Measurements from ENCODE around the gene RNF151. TPM values are rescaled to one million over a fixed set of nuclear protein-coding genes. Genes with fewer than 3 reads are reported as not detected.
A peak's percentile ranks its signal among the peaks of the same experiment; 100 is the strongest.

Gene RNF151
- total and polyA plus RNA-seq, 2 of the 13 experiments (the other 11 are each of a cell fraction or from before 2014, with no cell fraction given), result not detected

DNA sequence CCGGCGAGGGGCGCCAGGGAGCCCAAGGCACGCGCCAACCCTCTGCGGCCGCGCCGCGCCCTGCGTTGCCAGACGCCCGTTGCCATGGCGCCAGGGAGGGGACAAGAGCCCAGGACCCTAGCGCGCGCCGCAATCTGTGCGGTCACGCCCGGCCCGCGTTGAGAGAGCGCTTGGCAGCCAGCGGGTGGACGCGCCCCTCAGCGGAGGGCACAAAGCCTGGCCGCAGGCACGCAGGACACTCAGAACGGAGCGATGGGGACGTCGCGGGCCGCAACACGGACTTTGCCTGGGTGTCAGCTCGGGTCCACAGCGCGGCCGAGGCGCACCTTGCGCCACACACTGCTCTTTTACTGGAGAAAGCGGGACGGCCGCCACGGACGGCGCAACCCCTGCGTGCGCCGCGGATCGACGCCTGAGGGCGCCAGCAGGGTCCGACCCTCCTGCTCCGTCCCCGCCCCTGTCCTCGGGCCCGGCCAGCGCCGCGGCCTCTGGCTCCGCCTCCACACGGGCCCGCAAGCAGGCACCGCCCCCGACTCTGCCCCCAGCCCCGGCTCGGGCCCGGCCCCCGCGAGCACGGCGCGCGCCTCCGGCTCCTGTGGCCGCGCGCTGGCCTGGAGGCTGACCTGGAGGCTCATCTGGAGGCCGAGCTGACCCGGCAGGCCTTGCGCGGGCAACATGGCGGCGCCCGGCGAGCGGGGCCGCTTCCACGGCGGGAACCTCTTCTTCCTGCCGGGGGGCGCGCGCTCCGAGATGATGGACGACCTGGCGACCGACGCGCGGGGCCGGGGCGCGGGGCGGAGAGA is 17.1 kb downstream of the RNF151 start, which contains the start of gene GFER (continued):
- TF ChIP-seq, protein P1, sequence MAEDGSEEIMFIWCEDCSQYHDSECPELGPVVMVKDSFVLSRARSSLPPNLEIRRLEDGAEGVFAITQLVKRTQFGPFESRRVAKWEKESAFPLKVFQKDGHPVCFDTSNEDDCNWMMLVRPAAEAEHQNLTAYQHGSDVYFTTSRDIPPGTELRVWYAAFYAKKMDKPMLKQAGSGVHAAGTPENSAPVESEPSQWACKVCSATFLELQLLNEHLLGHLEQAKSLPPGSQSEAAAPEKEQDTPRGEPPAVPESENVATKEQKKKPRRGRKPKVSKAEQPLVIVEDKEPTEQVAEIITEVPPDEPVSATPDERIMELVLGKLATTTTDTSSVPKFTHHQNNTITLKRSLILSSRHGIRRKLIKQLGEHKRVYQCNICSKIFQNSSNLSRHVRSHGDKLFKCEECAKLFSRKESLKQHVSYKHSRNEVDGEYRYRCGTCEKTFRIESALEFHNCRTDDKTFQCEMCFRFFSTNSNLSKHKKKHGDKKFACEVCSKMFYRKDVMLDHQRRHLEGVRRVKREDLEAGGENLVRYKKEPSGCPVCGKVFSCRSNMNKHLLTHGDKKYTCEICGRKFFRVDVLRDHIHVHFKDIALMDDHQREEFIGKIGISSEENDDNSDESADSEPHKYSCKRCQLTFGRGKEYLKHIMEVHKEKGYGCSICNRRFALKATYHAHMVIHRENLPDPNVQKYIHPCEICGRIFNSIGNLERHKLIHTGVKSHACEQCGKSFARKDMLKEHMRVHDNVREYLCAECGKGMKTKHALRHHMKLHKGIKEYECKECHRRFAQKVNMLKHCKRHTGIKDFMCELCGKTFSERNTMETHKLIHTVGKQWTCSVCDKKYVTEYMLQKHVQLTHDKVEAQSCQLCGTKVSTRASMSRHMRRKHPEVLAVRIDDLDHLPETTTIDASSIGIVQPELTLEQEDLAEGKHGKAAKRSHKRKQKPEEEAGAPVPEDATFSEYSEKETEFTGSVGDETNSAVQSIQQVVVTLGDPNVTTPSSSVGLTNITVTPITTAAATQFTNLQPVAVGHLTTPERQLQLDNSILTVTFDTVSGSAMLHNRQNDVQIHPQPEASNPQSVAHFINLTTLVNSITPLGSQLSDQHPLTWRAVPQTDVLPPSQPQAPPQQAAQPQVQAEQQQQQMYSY (CRISPR knock-in tag; IDR thresholded peaks at IDR 0.05), result no peak
- TF ChIP-seq RXRA (CRISPR knock-in tag; IDR thresholded peaks at IDR 0.05) (peak; percentile 85), MAFF (IDR thresholded peaks at IDR 0.05; ENCODE audit: low read depth, low read length) (no peak), MAFK (conservative IDR thresholded peaks at IDR 0.05 in 1 of 2, IDR thresholded peaks at IDR 0.05 in 1 of 2; ENCODE audit: low read length in 2 of 2) (no peak), IKZF4 (CRISPR knock-in tag; IDR thresholded peaks at IDR 0.05; ENCODE audit: borderline replicate concordance, low read depth, not compliant biosample characterization) (peak; percentile 37), PLRG1 (conservative IDR thresholded peaks at IDR 0.05) (no peak), MEIS1 (CRISPR knock-in tag; IDR thresholded peaks at IDR 0.05; ENCODE audit: borderline replicate concordance) (0 out of 2 replicates have a peak, but pooled peaks have one; percentile 41), SP1 (IDR thresholded peaks at IDR 0.05) (no peak), SP1 (CRISPR knock-in tag; IDR thresholded peaks at IDR 0.05) (no peak; the same call in 1 of the 2 replicates), ZFP37 (CRISPR knock-in tag; IDR thresholded peaks at IDR 0.05; ENCODE audit: borderline replicate concordance) (no peak), ZNF225 (CRISPR knock-in tag; IDR thresholded peaks at IDR 0.05) (no peak), HCFC1 (IDR thresholded peaks at IDR 0.05; ENCODE audit: low read depth, low read length) (peak; percentile 51), MYNN (CRISPR knock-in tag; IDR thresholded peaks at IDR 0.05; ENCODE audit: low read depth) (0 out of 2 replicates have a peak, but pooled peaks have one; percentile 76)
- TF ChIP-seq, protein P2, sequence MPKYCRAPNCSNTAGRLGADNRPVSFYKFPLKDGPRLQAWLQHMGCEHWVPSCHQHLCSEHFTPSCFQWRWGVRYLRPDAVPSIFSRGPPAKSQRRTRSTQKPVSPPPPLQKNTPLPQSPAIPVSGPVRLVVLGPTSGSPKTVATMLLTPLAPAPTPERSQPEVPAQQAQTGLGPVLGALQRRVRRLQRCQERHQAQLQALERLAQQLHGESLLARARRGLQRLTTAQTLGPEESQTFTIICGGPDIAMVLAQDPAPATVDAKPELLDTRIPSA (CRISPR knock-in tag; IDR thresholded peaks at IDR 0.05; ENCODE audit: borderline replicate concordance), result peak; percentile 66; the same call in 1 of the 2 replicates
- TF ChIP-seq, protein P3, sequence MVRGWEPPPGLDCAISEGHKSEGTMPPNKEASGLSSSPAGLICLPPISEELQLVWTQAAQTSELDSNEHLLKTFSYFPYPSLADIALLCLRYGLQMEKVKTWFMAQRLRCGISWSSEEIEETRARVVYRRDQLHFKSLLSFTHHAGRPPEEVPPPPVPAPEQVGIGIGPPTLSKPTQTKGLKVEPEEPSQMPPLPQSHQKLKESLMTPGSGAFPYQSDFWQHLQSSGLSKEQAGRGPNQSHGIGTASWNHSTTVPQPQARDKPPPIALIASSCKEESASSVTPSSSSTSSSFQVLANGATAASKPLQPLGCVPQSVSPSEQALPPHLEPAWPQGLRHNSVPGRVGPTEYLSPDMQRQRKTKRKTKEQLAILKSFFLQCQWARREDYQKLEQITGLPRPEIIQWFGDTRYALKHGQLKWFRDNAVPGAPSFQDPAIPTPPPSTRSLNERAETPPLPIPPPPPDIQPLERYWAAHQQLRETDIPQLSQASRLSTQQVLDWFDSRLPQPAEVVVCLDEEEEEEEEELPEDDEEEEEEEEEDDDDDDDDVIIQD (CRISPR knock-in tag; IDR thresholded peaks at IDR 0.05; ENCODE audit: low read depth), result no peak
- TF ChIP-seq, protein P4, sequence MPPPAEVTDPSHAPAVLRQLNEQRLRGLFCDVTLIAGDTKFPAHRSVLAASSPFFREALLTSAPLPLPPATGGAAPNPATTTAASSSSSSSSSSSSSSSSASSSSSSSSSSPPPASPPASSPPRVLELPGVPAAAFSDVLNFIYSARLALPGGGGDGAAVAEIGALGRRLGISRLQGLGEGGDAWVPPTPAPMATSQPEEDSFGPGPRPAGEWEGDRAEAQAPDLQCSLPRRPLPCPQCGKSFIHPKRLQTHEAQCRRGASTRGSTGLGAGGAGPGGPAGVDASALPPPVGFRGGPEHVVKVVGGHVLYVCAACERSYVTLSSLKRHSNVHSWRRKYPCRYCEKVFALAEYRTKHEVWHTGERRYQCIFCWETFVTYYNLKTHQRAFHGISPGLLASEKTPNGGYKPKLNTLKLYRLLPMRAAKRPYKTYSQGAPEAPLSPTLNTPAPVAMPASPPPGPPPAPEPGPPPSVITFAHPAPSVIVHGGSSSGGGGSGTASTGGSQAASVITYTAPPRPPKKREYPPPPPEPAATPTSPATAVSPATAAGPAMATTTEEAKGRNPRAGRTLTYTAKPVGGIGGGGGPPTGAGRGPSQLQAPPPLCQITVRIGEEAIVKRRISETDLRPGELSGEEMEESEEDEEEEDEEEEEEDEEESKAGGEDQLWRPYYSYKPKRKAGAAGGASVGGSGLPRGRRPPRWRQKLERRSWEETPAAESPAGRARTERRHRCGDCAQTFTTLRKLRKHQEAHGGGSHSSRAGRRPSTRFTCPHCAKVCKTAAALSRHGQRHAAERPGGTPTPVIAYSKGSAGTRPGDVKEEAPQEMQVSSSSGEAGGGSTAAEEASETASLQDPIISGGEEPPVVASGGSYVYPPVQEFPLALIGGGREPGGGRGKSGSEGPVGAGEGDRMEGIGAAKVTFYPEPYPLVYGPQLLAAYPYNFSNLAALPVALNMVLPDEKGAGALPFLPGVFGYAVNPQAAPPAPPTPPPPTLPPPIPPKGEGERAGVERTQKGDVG (CRISPR knock-in tag; IDR thresholded peaks at IDR 0.05; ENCODE audit: borderline replicate concordance), result no peak; the same call in 1 of the 2 replicates
- TF ChIP-seq, protein P5, sequence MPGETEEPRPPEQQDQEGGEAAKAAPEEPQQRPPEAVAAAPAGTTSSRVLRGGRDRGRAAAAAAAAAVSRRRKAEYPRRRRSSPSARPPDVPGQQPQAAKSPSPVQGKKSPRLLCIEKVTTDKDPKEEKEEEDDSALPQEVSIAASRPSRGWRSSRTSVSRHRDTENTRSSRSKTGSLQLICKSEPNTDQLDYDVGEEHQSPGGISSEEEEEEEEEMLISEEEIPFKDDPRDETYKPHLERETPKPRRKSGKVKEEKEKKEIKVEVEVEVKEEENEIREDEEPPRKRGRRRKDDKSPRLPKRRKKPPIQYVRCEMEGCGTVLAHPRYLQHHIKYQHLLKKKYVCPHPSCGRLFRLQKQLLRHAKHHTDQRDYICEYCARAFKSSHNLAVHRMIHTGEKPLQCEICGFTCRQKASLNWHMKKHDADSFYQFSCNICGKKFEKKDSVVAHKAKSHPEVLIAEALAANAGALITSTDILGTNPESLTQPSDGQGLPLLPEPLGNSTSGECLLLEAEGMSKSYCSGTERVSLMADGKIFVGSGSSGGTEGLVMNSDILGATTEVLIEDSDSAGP (CRISPR knock-in tag; IDR thresholded peaks at IDR 0.05; ENCODE audit: borderline replicate concordance), result peak; percentile 88; the same call in 1 of the 2 replicates

Data from HepG2 (cell line).